Lower leg skin (tissue), 3 donors: ENCODE measurements around the gene ZKSCAN5.

Experiments used
- POLR2A ChIP-seq, 2 donors: fragments of 450-650 bp; IDR thresholded peaks; one replicate each; pipeline ENCODE4 v1.6.1; 2016 to 2017; ENCODE audit warnings: antibody characterized with exemption in 2 of 2, mild to moderate bottlenecking in 1 of 2, moderate library complexity in 1 of 2
- TF ChIP-seq, protein P1 (sequence below), 3 donors: fragments of 450-650 bp; IDR thresholded peaks; one replicate each; pipeline ENCODE4 v1.5.1; 2016; ENCODE audit warnings: antibody characterized with exemption in 3 of 3, mild to moderate bottlenecking in 3 of 3, moderate library complexity in 2 of 3

- no peak for TF ChIP-seq POLR2A (IDR thresholded peaks at IDR 0.05)
- TF ChIP-seq, protein P1, sequence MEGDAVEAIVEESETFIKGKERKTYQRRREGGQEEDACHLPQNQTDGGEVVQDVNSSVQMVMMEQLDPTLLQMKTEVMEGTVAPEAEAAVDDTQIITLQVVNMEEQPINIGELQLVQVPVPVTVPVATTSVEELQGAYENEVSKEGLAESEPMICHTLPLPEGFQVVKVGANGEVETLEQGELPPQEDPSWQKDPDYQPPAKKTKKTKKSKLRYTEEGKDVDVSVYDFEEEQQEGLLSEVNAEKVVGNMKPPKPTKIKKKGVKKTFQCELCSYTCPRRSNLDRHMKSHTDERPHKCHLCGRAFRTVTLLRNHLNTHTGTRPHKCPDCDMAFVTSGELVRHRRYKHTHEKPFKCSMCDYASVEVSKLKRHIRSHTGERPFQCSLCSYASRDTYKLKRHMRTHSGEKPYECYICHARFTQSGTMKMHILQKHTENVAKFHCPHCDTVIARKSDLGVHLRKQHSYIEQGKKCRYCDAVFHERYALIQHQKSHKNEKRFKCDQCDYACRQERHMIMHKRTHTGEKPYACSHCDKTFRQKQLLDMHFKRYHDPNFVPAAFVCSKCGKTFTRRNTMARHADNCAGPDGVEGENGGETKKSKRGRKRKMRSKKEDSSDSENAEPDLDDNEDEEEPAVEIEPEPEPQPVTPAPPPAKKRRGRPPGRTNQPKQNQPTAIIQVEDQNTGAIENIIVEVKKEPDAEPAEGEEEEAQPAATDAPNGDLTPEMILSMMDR (IDR thresholded peaks at IDR 0.05) = no peak
Measured at GRCh38 chr7:99485094-99485493, 19.4 kb upstream of the ZKSCAN5 start.
